Stimulated activated CD4-positive, alpha-beta T cell treated with anti-CD3 and anti-CD28 coated beads, Interleukin-12 subunit alpha, Interleukin-12 subunit beta, amount 100 ng/mL, for 24 hours (primary cell): ENCODE measurements around the gene DEFB125.
A peak's percentile ranks its signal among the peaks of the same experiment; 100 is the strongest.
"Not testable (repeated sequence)": the region's sequence is repeated elsewhere in the genome, so short reads cannot be mapped to it uniquely, and the experiment has no call there.

Source experiments
- DNase-seq, 2 experiments: peaks; one replicate each; pipeline ENCODE4 v3.0.0-alpha.2; 2020; ENCODE audit warnings: low read depth in 2 of 2

DEFB125 gene

GRCh38 chr20:87401-87800 is at the start of gene DEFB125:
Gene DEFB125, plus strand, starts transcription at chr20:87672. Its CDS starts 38 bp downstream, at chr20:87710.
- no peak for DNase-seq

- no peak for DNase-seq
Measured at GRCh38 chr20:60035-60918, 27.2 kb upstream of the DEFB125 start.

DNA sequence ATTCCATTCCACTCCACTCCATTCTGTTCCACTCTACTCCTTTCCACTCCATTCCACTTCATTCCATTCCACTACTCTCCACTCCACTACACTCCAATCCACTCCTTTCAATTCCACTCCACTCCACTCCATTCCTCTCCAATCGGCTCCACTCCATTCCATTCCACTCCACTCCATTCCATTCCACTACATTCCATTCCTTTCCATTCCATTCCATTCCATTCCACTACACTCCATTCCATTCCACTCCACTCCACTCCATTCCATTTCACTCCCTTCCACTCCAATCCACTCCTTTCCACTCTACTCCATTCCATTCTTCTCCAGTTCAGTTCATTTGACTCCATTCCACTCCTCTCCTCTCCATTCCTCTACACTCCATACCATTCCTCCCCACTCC is 26.2 kb upstream of the DEFB125 start:
- no peak for DNase-seq

GRCh38 chr20:61757-62156 is 25.7 kb upstream of the DEFB125 start:
- no peak for DNase-seq

GRCh38 chr20:62487-62886 is 25.0 kb upstream of the DEFB125 start:
- DNase-seq = no peak

DNA sequence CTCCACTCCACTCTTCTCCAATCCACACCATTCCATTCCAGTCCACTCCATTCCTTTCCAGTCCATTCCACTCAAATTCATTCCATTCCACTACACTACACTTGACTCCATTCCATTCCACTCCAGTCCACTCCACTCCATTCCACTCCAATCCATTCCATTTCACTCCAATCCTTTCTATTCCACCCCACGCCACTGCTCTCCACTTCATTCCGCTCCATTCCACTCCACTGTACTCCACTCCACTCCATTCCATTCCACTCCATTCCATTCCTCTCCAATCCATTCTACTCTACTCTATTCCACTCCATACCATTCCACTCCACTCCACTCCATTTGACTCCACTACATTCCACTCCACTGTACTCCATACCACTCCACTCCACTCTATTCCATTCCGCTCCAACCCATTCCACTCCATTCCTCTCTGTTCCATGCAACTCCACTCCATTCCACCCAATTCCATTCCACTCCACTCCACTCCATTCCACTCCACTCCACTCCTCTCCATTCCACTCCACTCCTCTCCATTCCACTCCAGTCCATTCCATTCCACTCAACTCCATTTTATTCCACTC is 23.4 kb upstream of the DEFB125 start:
- DNase-seq = no peak

DNA sequence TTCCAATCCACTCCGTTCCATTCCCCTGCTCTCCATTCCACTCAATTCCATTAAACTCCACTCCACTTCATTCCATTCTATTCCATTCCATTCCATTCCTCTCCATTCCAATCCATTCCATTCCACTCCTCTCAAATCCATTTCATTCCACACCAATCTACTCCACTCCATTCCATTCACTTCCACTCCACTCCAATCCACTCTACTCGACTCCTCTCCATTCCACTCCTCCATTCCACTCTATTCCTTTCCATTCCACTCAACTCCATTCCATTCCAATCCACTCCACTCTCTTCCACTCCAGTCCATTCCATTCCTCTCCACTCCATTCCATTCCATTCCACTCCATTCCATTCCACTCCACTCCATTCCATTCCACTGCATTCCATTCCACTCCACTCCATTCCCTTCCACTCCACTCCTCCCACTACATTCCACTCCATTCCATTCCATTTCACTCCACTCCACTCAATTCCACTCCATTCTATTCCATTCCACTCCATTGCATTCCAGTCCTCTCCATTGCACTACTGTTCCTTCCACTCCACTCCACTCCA is 22.6 kb upstream of the DEFB125 start:
- DNase-seq = no peak

DNA sequence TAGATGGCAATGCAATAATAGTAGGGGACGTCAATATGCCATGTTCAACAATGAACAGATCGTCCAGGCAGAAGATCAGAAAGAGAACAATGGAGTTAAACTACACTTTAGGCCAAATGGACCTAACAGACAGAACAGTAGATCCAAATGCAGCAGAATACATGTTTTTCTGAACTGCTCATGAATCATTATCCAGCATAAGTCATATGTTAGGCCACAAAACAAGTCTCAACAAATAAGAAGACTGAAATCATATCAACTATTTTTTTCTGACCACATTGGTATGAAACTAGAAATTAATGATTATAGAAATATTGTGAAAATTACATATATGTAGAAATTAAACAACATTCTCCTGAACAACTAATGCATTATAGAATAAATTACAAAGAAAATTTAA is 10.2 kb upstream of the DEFB125 start:
- no peak for DNase-seq

GRCh38 chr20:78338-78737 is 9.1 kb upstream of the DEFB125 start:
- no peak for DNase-seq

- no peak for DNase-seq
Measured at GRCh38 chr20:79565-79964, 7.9 kb upstream of the DEFB125 start.

DNA sequence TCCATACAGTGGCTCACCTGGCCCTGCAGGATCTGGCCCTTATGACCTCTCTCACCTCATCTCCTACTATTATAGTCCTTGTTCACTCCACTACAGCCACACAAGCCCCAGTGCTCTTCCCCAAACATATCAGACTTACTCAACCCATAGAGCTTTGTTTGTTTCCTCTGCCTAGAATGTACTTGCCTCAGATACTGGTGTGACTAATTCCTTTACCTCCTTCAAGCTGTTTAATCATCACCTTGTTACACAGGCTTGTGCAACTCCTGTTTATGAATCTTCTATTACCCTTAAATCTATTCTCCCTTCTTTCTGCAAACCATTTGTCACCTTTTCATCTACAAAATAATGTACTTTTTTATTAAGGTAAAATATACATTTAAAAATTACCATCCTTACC is 3.2 kb downstream of the DEFB125 start:
- no peak for DNase-seq

DNA sequence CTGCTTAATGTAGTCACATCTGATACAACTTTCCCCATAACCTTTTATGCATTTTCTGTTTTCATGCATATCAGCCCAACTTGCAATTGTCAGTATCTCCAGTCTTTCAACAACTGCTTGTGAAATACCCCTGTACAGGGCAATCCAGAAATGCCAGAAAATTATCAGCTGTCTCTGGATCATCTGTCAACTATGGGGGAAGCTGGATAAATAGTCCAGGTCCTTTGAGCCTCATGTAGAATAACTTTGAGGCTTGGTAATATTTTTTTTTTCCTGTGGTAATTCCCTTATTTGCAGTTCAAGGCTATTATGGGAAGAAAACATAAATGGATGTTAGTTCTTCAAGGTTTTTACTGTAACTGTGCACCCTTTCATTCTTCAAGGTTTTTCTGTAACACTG is 6.2 kb downstream of the DEFB125 start:
- DNase-seq = no peak

GRCh38 chr20:95215-95614 is 7.7 kb downstream of the DEFB125 start:
- no peak for DNase-seq

DNA sequence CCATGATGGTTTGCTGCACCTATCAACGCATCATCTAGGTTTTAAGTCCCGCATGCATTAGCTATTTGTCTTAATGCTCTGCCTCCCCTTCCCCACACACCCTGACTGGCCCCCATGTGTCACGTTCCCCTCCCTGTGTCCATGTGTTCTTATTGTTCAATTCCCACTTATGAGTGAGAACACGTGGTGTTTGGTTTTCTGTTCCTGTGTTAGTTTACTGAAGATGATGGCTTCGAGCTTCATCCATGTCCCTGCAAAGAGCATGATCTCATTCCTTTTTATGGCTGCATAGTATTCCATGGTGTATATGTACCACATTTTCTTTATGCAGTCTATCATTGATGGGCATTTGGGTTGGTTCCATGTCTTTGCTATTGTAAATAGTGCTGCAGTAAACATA is 10.2 kb downstream of the DEFB125 start:
- not testable (repeated sequence) for DNase-seq

DNA sequence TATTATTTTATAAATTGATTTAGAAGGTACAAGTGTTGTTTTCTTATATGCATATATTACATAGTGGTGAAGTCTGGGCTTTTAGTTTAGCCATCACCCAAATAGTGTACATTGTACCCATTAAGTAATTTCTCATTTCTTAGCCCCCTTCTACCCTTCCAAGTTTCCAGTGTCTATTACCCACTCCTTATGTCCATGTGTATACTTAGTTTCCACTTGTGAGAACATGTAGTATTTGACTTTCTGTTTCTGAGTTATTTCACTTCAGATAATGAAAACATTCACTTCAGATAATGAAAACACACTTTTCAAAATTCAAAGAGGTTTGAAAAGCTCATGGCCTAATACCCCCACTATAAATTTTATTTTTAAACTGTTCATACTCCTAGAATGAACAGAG is 14.5 kb downstream of the DEFB125 start:
- no peak for DNase-seq

DNA sequence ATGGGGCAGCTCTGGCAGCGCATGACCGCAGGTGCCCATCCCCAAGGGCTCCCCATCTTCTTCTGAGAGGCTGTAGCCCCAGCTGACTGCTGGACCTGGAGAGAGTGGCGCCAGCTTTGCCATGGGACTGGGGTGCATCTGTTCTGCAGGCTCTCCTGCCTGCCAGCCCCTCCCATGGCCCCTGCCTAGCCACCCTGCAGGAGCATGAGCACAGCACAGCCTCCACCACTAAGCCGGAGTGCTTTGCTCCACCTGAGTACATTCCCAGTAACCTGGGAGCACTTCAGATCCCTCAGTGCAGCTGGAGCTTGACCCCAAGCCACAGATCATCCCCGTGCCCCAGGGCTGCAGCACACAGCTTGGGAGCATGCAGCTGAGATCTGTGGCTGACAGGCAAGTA is 16.0 kb downstream of the DEFB125 start:
- DNase-seq = no peak

DNA sequence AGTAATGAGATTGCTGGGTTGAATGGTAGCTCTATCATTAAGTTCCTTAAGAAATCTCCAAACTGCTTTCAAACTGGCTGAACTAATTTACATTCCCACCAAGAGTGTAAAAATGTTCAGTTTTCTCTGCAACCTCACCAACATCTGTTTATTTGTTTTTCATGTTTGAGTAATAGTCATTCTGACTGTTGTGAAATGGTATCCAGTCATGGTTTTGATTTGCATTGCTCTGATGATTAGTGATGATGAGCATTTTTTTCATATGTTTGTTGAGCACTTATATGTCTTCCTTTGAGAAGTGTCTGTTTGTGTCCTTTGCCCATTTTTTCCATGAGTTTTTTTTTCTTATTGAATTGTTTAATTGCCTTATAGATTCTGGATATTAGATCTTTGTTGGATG is 24.9 kb downstream of the DEFB125 start:
- DNase-seq = no peak

DNA sequence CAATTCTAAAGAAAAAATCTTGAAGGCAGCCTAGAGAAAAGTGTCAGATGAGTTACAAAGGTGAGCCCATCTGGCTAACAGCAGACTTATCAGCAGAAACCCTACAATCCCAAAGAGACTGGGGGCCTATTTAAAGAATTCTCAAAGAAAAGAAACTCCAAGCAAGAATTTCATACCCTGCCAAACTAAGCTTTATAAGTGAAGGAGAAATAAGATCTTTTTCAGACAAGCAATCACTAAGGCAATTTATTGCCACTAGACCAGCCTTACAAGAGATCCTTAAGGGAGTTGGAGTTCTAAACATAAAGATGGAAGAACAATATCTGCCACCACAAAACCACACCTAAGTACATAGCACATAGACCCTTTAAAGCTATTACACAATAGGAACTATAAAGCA is 30.0 kb downstream of the DEFB125 start:
- no peak for DNase-seq

GRCh38 chr20:129786-130323 is 42.4 kb downstream of the DEFB125 start:
- DNase-seq = not testable (repeated sequence)

GRCh38 chr20:137668-138490 is 50.4 kb downstream of the DEFB125 start:
- DNase-seq = peak in 1 of 2 experiments; percentile 7

DNA sequence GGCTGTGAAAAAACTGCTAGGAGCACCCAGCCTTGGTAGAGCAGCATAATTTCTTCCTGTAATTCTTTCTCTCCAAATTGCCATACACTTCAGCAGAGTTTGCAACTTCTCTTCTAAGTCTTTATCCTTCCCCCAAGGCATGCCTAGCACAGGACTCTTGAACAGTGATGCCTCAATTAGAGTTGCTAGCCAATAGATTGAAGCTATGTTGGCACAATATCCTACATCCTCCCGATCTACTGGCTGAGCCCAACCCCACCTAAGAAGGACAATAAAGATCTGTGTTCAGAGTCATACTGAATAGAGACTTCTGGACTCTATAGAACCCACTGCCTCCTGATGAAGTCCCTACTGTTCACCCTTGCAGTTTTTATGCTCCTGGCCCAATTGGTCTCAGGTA is 54.8 kb downstream of the DEFB125 start, which contains the start of gene DEFB126:
TSS of gene DEFB126 (plus strand) at position 301 of the 400 bp plus-strand sequence. CDS start at position 340, 39 bp downstream.
- DNase-seq = no peak

DNA sequence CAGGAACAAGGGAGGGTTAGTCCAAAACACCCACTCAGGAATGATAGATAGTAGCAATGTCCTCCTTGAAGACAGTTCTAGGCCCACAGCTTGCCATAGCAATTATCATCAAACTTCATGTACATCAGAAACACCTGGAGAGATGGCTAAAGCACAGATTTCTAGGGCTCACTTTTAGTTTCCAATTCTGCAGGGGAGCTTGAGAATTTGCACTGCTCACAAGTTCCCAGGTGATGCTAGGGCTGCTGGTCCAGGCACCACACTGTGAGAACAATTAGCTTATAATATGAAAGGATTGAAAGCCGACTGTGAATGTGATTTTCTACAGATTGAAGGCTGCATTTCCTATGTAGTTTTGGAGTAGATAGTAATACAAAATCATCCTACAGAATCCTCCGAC is 58.4 kb downstream of the DEFB125 start:
- no peak for DNase-seq
